GM19043 (cell line): ENCODE measurements around the gene PYCR2.
A peak's percentile ranks its signal among the peaks of the same experiment; 100 is the strongest.
"Not testable (repeated sequence)": the region's sequence is repeated elsewhere in the genome, so short reads cannot be mapped to it uniquely, and the experiment has no call there.

Source experiments
- ATAC-seq: cut with Tn5 transposase; IDR thresholded peaks from one replicate; pipeline ENCODE4 v1.9.1; 2021; ENCODE audit warnings: low read depth; ENCODE audit not compliant: unreplicated experiment

PYCR2 gene

GRCh38 chr1:225896494-225896893, 27.6 kb downstream of the PYCR2 start:
- ATAC-seq = no peak

GRCh38 chr1:225892307-225892706, 31.7 kb downstream of the PYCR2 start:
- no peak for ATAC-seq

- no peak for ATAC-seq
Observed at GRCh38 chr1:225891229-225891972, 32.6 kb downstream of the PYCR2 start.

GRCh38 chr1:225890346-225891228, 33.5 kb downstream of the PYCR2 start:
- no peak for ATAC-seq

GRCh38 chr1:225889743-225890142, 34.3 kb downstream of the PYCR2 start:
- no peak for ATAC-seq

- ATAC-seq = no peak
Observed at GRCh38 chr1:225888898-225889601, 35.0 kb downstream of the PYCR2 start, which contains the start of gene LEFTY1. Gene LEFTY1, minus strand, starts transcription at chr1:225889146. Its CDS starts 80 bp downstream, at chr1:225889066.

- no peak for ATAC-seq
Observed at GRCh38 chr1:225888289-225888897, 35.7 kb downstream of the PYCR2 start.

GRCh38 chr1:225887554-225888288, 36.3 kb downstream of the PYCR2 start:
- not testable (repeated sequence) for ATAC-seq

- ATAC-seq = no peak
Observed at GRCh38 chr1:225887030-225887314, 37.1 kb downstream of the PYCR2 start.

GRCh38 chr1:225886159-225887029, 37.7 kb downstream of the PYCR2 start:
- ATAC-seq = no peak

- ATAC-seq = no peak
Observed at GRCh38 chr1:225885336-225885735, 38.7 kb downstream of the PYCR2 start.

GRCh38 chr1:225883616-225884265, 40.3 kb downstream of the PYCR2 start:
- ATAC-seq = no peak

GRCh38 chr1:225882694-225883615, 41.1 kb downstream of the PYCR2 start:
- ATAC-seq = peak; percentile 23

- peak; percentile 62 for ATAC-seq
Observed at GRCh38 chr1:225881959-225882693, 41.9 kb downstream of the PYCR2 start, which contains the start of gene TMEM63A. Gene TMEM63A, minus strand, starts transcription at chr1:225882380. Its CDS starts 4,800 bp downstream, at chr1:225877580.

GRCh38 chr1:225881081-225881958, 42.7 kb downstream of the PYCR2 start:
- ATAC-seq = no peak

GRCh38 chr1:225880636-225881035, 43.4 kb downstream of the PYCR2 start:
- no peak for ATAC-seq
